Hematopoietic multipotent progenitor cell treated with erythropoietin and hydrocortisone succinate and interleukin-3 and kit ligand, for 8 days (in vitro differentiated cells): Measurements from ENCODE around the gene P4HA3.

Experiments used
- DNase-seq: peaks from one replicate; pipeline ENCODE4 v3.0.0-alpha.2; 2015

P4HA3 gene

DNA sequence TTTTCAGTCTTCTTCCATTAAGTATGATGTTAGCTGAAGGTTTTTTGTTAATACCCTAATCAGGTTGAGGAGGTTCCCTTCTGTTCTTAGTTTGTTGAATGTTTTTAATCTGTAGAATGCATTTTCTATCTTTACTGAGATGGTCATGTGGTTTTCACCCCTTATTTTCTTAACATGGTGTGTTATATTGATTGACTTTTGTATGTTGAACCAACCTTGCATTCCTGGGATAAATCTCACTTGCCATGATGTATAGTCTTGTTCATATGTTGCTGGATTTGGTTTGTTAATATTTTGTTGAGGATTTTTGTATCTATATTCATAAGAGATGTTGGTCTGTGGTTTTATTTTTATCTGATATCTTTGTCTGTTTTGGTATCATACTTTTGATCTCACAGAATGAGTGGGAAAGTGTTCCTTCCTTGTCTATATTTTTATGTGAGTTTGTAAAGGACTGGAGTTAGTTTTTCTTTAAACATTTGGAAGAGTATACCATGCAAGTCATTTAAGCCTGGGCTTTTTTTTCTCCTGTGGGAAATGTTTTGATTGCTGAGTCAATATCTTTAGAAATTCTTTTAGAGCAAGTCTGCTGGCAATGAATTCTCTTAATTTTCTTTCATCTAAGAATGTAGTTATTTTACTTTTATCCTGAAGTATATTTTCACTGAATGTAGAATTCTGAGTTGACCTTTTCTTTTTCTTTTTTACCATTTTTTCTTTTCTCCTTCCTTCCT is 5.5 kb upstream of the P4HA3 start:
- no peak for DNase-seq

DNA sequence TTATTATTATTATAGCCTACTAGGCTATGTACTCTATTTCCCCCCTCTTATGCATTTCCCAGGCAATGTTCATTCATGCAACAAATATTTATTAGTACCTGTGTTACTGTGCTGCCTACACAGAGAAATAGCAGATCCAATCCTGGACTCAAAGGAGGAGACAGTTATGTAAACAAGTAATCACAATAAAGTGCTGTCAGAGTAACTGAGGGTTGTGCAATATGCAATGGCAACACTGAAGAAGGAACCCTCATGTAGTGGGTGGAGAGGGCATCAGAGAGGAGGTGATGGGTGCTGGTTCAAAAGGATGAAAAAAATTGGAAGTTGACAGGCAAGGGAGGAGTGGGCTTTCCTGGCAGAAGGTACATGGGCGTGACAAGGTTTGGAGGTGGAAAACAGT is 886 bp upstream of the P4HA3 start:
- DNase-seq = no peak

DNA sequence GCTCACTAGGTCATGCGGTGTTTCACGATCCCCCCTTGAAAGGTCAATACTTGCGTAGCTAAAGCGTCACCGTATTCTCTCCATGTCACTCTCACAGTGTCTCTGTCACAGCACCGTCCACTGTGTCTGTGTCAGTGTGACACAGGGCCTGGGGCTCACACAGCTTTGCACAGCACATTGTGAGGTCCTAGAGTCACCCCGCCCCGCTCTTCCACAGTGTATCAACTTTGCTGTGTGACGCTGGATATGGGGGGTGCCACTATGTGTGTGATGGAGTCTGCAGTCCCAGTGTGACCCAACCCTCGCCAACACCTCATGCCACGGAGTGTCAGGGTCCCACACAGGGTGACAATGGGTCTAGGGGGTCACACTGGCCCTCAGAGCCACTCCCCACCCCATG is 583 bp downstream of the P4HA3 start:
- DNase-seq = no peak

DNA sequence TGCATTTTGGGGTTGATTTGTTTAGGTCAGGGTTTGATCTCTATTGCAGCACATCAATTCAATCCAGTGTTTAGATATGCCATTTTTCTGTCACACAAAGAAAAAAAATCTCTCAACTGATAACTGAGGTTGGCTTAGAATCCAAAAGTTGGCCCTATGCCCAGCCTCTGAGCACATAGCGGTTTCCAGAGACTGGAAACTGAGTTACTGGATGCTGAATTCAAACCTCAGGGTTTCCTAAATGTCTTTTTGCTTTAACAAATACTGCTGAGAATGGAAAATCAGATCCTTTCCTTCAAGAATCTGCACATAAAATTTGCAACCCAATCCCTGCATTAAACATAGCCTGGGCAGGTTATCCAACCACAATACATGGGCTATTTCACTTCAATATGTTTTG is 4.0 kb downstream of the P4HA3 start:
- peak; percentile 53 for DNase-seq

DNA sequence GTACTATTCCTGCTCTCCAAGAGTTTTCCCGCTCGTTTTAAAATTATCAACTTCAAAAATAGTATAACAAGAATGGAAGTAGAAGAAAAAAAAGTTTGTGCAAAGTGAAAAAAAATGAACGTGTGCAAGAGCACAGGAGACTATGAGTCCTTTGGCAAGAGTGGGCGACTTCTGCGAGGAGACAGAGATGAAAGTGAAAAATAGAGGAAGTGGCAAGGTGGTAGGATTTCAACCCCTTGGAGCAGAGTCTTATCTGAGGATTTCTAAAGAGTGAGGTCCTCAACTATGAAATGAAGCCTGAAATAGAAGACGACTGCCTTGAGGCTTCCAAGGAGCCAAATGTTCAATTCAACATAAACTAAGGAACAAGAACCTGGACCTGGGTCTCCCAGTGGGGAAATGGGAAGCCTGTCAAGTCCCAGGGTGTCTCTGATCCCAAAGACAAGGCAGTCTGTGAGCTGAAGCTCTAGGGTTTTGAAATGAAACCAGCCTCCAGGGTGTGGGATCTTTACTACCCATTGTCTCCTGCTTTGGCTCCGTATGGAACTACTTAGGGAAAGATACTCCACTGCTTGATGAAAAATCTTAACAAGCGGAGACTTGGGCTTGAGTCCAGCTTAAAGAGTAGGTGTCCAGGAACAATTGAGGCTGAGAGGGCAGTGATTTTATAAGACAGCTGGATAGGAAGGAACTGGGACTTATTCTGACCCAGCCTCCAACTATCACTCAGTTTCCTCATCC is 4.8 kb downstream of the P4HA3 start:
- DNase-seq = no peak

DNA sequence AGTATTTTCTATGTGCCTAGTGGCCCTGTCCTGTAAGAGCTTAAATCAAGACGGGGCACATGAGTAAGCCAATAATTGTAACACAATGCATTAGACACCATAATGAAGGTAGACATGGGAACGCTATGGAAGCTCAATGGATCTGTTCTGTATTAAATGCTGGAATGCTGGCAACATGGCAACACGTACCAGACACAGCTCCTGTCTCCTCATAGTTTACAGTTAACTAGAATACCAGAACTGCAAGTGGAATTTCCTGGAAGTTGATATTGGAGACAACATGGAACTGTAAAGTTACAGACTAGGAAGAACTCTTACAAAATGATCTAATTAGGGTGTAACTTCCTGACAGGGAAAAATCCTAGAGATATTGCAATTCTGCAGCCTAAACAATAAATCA is 12.4 kb downstream of the P4HA3 start:
- DNase-seq = no peak

DNA sequence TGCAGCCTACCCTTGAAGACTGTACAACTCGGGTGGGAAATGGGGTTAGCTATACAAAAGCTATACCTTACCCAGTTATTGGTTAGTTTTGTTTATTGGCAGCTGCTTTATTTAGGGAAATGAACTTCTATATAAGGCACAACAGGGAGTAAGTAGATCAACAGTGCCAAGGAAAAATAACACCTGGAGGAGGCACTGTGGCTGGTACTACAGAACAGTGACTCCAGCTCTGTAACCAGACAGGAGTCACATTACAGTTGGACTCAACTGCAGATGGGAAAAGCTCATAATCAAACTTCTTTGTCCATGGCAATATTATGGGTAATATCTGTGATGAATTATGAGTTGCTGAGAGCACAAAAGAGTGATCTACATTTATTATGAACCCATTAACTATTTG is 14.0 kb downstream of the P4HA3 start:
- DNase-seq = no peak

DNA sequence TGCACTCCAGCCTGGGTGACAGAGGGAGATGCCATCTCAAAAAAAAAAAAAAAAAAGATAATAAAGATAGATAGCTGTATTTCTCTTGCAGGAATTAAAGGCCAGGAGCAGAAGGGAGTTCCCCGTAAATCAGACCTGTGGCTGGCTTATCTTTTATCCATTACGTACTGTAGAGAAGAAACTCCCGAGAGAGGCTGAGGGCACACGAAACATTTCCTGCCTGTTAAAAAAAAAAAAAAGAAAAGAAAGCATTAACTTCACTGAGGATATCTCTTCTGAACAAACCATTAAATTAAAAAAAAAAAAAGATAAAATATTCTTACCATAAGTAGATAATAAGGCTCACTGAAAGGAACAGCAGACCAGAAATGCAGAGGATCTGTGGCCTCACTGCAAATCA is 22.5 kb downstream of the P4HA3 start:
- no peak for DNase-seq

DNA sequence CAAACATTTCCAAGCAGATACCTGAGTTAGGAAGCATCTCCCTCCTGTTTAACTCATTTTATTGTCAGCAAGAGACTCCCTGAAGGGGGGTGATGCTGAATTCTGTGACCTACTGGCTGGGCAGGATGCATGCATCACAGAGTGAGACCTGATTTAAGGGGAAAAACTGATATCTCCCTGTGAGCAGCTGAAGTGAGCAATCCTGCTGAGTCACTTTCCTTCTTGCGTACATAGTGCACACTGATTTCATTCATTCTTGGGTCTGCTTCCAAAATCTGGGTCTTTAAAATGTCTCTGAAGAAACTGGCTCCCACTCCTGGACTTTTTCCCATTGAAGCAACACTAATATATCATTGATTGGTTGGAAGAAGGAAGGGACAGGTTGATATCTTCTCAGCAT is 23.3 kb downstream of the P4HA3 start:
- peak; percentile 27 for DNase-seq

DNA sequence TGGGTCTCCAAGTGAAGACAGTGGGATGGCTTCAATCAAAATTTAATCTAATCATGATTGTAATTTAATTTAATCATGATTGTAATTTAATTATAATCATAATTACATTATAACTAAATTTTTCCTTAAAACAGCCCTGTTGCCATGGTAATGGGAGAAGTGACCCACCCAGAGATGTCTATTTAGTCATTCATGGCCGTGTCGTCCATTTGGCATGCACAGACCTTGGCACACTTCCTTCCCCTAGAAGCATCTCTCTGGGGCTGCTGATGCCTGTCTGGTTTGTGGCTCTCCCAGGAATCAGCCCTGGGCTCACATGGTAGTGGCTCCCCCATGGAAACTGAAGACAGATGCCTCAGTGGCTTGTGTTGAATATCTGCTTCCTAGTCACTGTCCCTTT is 27.0 kb downstream of the P4HA3 start:
- DNase-seq = no peak

DNA sequence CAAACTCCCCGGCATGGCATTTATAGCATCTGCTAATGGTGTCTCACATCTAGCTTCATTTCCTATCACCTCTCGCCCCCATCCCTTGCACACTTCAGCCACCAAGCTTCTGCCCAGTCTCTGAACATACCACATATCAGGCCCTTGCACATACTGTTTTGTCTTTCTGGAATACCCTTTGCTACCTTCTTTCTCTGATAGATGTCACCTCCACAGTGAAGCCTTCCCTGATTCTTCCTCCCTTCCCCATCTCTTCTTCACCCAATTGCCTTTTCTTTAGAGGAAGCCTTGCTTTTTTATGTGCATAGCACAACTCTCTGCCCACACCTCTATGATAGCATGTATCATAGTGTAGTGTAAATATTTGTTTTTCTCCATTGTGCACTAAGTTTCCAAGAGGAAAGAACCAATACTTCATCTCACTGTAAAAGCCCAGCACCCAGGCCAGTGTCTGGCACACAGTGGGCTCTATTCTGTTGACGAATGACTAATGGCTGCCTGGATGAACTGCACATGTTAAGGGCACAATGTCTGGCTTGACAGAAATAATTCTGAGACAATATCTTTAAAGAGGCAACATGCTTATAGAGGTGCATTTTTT is 27.8 kb downstream of the P4HA3 start:
- no peak for DNase-seq

DNA sequence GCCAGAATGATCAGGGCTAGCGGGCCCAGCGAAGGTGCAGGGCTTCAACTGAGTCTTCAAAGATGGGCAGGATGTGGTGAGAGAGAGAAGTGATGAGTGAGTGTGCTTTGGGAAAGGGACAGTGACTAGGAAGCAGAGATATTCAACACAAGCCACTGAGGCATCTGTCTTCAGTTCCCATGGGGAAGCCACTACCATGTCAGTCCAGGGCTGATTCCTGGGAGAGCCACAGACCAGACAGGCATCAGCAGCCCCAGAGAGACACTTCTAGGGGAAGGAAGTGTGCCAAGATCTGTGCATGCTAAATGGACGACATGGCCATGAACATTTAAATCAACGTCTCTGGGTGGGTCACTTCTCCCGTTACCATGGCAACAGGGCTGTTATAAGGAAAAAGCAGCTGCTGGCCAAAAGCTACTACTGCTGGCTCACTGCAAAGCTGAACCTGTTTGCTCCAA is 28.5 kb downstream of the P4HA3 start:
- no peak for DNase-seq

DNA sequence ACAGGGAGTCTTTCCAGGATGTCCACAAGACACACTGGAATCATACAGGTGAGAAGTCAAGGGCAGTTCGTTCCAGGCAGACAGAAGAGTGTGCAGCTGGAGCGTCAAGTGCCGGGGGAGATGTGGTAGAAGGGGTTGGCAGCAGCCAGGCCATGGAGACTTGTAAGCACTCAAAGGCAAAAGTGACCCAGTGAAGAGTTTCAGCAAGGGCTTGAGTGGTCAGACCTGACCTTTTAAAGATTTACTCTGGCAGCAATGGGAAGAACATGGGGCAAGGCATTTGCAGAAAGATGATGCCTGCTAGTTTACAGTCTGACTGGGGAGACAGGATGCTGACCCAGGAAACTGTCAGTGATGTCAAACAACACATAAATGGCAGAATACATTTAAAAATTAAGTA is 29.0 kb downstream of the P4HA3 start:
- DNase-seq = no peak

DNA sequence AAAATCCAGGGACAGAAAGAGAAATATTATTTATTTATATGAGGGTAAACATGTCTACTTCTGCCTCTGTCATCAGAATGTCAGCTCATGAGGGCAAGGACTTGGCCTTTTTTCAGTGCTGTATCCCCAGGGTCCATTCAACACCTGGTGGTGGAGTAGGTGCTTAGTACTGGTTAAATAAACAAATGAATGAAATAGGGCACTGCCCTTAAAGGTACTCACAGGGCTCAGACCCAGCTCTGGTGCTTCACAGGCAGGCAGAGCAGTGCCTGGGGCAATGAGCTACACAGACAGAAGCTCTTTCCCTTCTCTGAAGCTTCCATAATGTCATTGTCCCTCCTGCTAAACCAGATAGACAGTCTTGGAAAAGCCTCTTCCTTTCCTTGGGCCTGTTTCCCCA is 30.9 kb downstream of the P4HA3 start:
- no peak for DNase-seq

DNA sequence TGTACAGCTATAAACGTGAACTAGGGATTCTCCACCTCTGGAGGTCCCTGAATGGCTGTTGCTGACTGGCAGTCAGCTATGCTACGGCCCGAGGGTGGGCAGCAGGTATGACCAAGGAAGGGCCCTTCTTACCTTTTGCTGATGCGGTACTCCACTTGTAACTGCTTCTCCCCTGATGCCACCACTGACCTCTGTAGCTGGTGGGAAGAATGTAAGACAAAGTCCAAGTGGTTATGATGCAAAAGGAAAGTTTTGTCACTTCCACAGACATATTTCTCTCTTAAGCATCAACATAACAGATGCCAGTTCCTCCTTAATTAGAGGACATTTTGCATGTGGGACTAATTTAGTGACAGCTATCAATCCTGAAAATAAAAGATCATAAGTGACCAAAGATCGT is 32.2 kb downstream of the P4HA3 start:
- DNase-seq = no peak

DNA sequence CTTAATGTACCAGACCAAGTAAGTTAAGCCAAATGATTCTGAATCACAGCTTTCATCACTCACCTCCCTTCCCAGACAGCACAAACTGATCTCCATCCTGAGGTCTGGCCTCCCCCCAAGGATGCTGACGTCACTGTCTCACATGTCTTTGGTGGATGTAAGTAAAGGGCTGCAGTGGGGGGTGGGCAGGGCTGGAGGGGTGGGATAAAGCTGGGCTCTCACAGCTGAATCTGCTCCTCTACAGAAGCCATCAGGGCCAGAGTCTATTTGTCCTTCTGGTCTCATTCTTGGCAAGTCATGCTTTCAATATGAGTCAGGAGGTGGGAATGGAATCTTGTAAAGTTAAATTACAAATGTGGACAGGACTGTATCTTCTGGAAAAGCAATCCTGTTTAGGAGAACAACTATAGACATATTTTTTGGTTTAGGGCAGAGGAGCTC is 32.7 kb downstream of the P4HA3 start:
- no peak for DNase-seq

DNA sequence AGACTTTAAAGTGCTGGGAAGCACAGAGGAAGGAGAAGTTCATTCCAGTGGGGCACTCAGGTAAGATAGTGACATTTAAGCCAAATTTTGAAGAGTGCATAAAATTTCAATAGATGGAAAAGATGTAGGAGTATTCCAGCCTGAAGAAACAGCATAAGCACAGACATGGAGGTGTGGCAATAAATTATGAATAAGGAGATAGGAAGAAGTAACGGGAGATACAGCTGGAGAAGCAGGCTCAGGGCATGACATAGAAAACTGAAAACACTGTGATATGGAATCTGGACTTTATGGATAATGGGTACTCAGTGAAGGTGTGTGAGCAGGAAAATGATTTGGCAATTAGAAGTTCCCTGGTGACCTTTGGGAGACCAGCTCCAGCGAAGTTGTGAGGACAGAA is 33.3 kb downstream of the P4HA3 start:
- DNase-seq = no peak

DNA sequence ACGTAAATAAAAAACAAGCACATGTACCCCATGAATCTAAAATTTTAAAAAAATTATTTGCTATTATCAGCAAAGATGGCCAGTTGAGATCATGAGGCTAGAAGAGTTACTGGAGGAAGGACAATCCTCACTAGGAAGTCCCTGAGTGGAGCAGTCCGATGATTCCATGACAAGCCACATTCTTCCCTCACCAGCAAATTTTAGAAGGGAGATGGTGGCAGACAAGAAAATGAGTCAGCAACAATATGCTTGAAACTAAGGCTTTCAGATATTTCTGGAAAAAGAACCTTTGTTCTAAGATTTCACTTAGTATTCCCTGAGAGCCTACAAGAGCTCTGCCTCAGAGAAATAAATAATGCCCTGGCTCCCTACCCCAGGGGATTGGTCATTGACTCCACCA is 34.9 kb downstream of the P4HA3 start:
- no peak for DNase-seq

DNA sequence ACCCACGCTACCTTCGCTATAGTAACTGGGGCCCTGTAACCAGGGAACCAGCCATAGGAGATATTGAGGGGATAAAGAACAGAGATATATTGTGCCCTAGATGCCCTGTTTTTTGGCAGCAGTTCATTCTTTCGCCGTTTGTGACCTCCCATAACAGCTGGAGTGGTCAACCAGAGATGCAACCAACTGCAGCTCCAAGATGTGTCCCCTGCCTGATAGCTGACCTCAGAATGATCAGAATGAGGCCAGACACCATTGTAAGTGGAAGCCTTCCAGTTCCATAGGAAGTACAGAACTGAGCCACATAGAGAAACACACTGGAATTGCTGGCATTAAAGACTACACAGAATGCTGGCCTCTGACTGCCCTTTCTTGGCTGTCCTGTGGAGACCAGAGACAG is 39.2 kb downstream of the P4HA3 start:
- DNase-seq = no peak

DNA sequence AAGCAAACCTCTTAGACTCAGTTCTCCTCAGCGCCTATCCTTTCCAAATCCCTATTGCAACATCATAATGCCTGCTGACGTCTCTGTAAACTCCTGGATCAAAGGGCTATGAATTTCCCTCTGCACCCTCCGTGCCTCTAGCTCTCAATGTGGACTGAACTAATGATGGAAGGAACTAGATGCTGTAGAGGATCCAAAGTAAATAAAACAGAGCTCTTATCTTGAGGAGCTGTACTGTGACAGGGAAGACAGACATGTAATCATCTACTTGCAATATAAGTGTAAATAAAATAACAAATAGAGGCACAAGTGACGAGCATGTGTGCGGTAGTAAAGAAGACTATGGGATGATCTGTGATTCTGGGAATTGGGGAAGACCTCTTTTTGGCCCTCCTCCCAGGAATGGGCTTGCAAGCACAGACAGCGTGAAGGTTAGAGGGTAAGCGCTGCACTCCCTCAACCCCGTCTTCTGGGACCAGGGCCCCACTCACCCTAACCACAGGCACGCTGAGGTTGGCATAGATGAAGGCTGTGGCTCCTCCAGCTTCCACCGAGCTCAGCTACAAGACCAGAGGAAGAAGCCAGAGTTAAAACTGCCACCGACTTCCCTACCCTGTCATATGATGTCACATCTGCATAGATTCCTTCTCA is 42.2 kb downstream of the P4HA3 start:
- DNase-seq = no peak

DNA sequence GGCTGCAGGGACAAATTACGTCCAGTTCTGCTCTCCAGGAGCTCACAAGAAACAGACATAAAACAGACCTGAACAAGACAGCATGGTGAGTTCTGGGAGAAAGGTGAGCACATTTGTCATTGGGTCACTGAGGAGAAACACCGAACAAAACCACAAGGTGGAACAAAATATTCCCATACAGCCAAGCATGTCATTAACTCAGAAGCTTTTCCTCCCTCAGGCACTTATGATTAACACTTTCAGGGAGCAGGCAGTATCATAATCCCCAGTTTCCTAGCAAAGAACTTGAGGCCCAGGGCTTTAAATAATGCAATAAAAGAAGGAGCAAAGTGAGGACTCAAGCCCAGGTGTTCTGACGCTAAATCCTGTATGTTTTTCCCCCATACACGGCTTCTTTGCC is 43.0 kb downstream of the P4HA3 start:
- no peak for DNase-seq

DNA sequence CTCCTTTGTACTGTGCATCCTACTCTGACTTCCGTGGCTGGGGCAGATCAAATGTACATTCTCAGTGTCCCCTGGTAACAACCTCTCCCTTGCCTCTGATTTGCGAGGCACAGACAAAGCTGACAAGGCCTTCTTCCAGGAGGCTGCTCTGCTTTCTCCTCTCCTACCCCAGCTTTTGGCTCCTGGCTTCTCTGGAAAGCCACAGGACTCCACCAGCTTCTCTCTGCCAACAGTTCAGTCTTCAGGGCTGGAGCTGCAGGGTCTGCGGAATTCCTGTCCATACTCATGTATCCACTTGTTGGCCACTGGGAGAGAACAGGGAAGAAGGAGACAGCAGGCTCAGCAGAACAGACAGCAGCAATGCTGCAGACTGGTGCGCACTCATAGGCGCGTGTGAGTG is 44.4 kb downstream of the P4HA3 start:
- DNase-seq = no peak

DNA sequence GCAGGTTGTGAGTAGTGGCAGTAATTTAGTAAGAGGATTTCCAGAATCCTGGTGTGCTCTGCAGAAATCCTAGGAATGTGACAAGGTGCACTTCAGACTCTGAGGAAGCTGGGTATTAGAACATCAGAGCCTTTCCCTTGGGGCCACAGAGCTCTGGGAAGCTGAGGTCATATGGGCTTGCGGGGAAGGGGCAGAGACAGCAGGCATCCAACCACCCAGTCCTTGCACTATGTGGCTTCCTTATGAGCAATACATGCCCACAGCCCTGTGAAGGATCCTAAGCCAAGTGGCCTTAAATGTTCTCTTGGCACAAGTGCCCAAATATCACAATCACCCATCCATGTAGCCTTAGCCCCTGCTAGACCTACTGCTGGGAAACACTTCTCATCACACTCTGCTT is 46.2 kb downstream of the P4HA3 start:
- DNase-seq = no peak

DNA sequence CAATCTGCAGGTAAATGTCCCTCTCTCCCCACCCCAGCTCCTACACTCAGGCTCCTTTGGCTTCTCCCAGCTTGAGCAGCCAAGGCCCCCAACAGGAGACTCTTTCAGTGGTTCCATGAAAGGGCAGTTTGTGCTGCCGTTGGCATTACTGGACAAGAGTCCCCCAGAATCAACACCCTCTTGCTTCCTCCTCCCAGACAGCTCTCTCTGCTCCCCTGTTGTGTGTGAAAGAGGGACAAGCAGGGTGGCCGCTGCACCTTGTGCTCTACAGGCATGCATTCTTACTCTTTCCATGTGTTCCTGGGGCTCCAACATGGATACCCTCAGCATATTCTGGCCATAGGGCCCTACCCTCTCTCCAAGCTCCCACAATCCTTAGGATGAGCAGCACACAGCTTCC is 48.7 kb downstream of the P4HA3 start:
- DNase-seq = no peak
